ENCODE measurements around the gene TSEN54. TPM values are rescaled to one million over a fixed set of nuclear protein-coding genes. Genes with fewer than 3 reads are reported as not detected.
"Not testable (repeated sequence)": the region's sequence is repeated elsewhere in the genome, so short reads cannot be mapped to it uniquely, and the experiment has no call there.

TSEN54 gene
- total RNA-seq, 1 donor from 2014 or later = 25.3 TPM

- no peak overlapping the region for H3K4me3 ChIP-seq (ENCODE audit: low read depth, low read length)
- TF ChIP-seq CTCF (IDR thresholded peaks at IDR 0.05; ENCODE audit: insufficient read depth, low read length, severe bottlenecking) = no peak
Measured at GRCh38 chr17:75474736-75475135, 41.6 kb upstream of the TSEN54 start.

DNA sequence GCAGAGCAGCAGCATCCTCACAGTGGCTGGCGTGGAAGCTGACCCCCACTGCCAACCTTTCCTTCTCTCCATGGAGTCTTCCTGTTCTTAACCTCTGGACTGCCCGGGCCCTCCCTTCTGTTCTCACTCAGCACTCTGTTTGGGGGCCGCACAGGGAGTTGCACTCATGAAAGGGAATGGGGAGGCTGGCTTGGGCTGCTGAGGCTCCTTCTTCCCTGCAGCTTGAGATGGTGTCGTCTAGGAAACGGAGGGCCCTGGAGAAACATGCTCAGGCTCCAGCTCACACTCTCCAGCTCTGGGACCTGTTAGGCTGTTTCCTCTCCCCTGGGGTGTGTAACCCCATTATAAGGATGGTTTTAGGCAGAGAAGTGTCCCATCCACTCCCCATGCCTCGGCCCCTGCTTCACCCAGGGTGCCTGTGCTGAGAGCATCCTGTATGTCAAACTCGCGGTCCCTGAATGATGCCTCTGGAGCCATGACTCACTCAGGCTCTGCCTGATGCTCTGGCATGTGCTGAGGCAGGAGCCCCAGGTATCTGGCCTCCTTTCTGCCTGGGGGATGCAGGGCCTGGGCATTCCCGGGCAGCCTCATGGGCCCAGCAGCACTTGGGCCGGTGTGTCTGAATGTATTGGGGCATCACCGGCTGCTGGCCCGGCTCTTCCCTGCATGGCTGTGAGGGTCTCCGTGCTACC lies 41.0 kb upstream of the TSEN54 start:
- Histone ChIP-seq H3K36me3 (ENCODE audit: control insufficient read depth, insufficient read depth, low read length) (peaks cover 8% of the 10 kb centered on the region), H3K27me3 (ENCODE audit: control insufficient read depth, insufficient read depth, low read length) (no peaks in the 10 kb centered on the region), H3K4me3 (ENCODE audit: low read depth, low read length) (no peak overlapping the region)
- DNase-seq (ENCODE audit: low read depth) (no peak), FAIRE-seq (no peak)
- no peak for TF ChIP-seq CTCF (IDR thresholded peaks at IDR 0.05; ENCODE audit: insufficient read depth, low read length, severe bottlenecking)

More at GRCh38 chr17:75474736-75475135, 41.6 kb upstream of the TSEN54 start:
- Histone ChIP-seq H3K36me3 (ENCODE audit: control insufficient read depth, insufficient read depth, low read length) (peaks cover 8% of the 10 kb centered on the region), H3K27me3 (ENCODE audit: control insufficient read depth, insufficient read depth, low read length) (no peaks in the 10 kb centered on the region)
- no peak for DNase-seq (ENCODE audit: low read depth)
- no peak for FAIRE-seq

GRCh38 chr17:75475851-75476250 lies 40.5 kb upstream of the TSEN54 start:
- peaks cover 10% of the 10 kb centered on the region for H3K36me3 ChIP-seq (ENCODE audit: control insufficient read depth, insufficient read depth, low read length)
- no peaks in the 10 kb centered on the region for H3K27me3 ChIP-seq (ENCODE audit: control insufficient read depth, insufficient read depth, low read length)
- no peak for FAIRE-seq
- no peak for TF ChIP-seq CTCF (IDR thresholded peaks at IDR 0.05; ENCODE audit: insufficient read depth, low read length, severe bottlenecking)
- DNase-seq (ENCODE audit: low read depth) = no peak
- no peak overlapping the region for H3K4me3 ChIP-seq (ENCODE audit: low read depth, low read length)

DNA sequence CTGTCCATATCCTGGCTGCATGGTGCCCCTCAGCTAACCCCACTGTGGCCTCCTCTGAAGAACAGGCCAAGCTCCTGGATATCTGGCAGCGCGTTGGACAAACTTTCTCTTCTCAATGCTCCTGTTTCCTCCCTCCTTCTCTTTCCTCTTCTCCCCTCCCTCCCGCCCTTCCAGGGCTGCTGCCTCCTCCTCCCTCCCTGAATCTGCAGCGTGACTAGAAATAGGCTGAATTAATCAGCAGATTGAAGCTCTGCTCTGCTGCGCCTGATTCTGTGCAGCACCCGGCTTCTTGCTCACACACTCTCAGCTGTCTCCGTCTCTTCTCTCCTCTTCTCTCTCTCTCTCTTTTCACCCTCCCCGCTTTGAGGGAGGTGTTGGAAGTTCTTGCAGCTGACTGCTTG lies 40.1 kb upstream of the TSEN54 start:
- no peak overlapping the region for H3K4me3 ChIP-seq (ENCODE audit: low read depth, low read length)
- no peak for TF ChIP-seq CTCF (IDR thresholded peaks at IDR 0.05; ENCODE audit: insufficient read depth, low read length, severe bottlenecking)
- FAIRE-seq (no peak), DNase-seq (ENCODE audit: low read depth) (no peak)
- H3K36me3 ChIP-seq (ENCODE audit: control insufficient read depth, insufficient read depth, low read length) = peaks cover 10% of the 10 kb centered on the region
- H3K27me3 ChIP-seq (ENCODE audit: control insufficient read depth, insufficient read depth, low read length) = no peaks in the 10 kb centered on the region

- no peak for DNase-seq (ENCODE audit: low read depth)
- TF ChIP-seq CTCF (IDR thresholded peaks at IDR 0.05; ENCODE audit: insufficient read depth, low read length, severe bottlenecking) = no peak
- Histone ChIP-seq H3K27me3 (ENCODE audit: control insufficient read depth, insufficient read depth, low read length) (no peaks in the 10 kb centered on the region), H3K4me3 (ENCODE audit: low read depth, low read length) (no peak overlapping the region), H3K36me3 (ENCODE audit: control insufficient read depth, insufficient read depth, low read length) (peaks cover 10% of the 10 kb centered on the region)
- FAIRE-seq = no peak
Measured at GRCh38 chr17:75476752-75477489, 39.4 kb upstream of the TSEN54 start.

DNA sequence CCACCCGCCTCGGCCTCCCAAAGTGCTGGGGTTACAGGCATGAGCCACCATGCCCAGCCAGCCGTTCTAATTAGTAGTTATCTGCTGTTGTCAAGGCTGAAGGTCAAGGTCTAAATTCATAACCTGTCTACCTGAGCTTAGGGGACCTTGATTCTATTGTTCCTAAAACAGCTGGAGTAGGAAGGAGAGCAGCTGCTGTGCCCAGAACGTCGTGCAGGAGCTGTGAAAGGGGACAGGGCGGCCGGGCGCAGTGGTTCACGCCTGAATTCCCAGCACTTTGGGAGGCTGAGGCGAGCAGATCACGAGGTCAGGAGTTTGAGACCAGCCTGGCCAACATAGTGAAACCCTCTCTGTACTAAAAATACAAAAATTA lies 38.9 kb upstream of the TSEN54 start:
- not testable (repeated sequence) for H3K27me3 ChIP-seq (ENCODE audit: control insufficient read depth, insufficient read depth, low read length); DNase-seq (ENCODE audit: low read depth); H3K36me3 ChIP-seq (ENCODE audit: control insufficient read depth, insufficient read depth, low read length); FAIRE-seq; H3K4me3 ChIP-seq (ENCODE audit: low read depth, low read length)
